Ascending aorta (tissue), 2 donors: Measurements from ENCODE around the gene ISLR2. TPM values are rescaled to one million over a fixed set of nuclear protein-coding genes. Genes with fewer than 3 reads are reported as not detected.

Experiments
- DNase-seq, 2 donors: peaks; one replicate each; pipeline ENCODE4 v3.0.0-alpha.2; 2019; ENCODE audit warnings: low spot score in 2 of 2
- H3K27ac ChIP-seq, 2 donors: fragments of 200-600 bp; sonication (generic); one replicate each; pipeline ENCODE4 v1.5.1; 2016 to 2017; ENCODE audit warnings: mild to moderate bottlenecking in 1 of 2
- H3K27me3 ChIP-seq: fragments of 200-600 bp; sonication (generic); one replicate; pipeline ENCODE4 v1.5.1; 2017
- H3K36me3 ChIP-seq, 2 donors: fragments of 200-600 bp; sonication (generic); one replicate each; pipeline ENCODE4 v1.5.1; 2016
- H3K4me1 ChIP-seq, 2 donors: fragments of 200-600 bp; sonication (generic); one replicate each; pipeline ENCODE4 v1.5.1; 2016 to 2017; ENCODE audit warnings: mild to moderate bottlenecking in 1 of 2
- H3K4me3 ChIP-seq, 2 donors: fragments of 200-600 bp; sonication (generic); one replicate each; pipeline ENCODE4 v1.5.1; 2016 to 2017; ENCODE audit warnings: mild to moderate bottlenecking in 1 of 2
- H3K9me3 ChIP-seq, 2 donors: fragments of 200-600 bp; sonication (generic); one replicate each; pipeline ENCODE4 v1.5.1; 2016
- CTCF ChIP-seq, 3 experiments: fragments of 200-600 bp in 2 of 3; fragments of 450-650 bp in 1 of 3; sonication (generic) in 2 of 3; IDR thresholded peaks; one replicate each; pipeline ENCODE4 v1.5.1; 2016 to 2019; ENCODE audit warnings: antibody characterized with exemption in 3 of 3, mild to moderate bottlenecking in 1 of 3, moderate library complexity in 1 of 3
- intact Hi-C: fragments of 100-400 bp; cut with DNase I; formaldehyde crosslinking; loops from one replicate; pipeline ENCODE4 v1.15.1; 2023
- total RNA-seq: library from RNA; depleted of rRNA; stranded (reverse); fragments of >200 nt; gene quantifications from one replicate; pipeline ENCODE4 v1.1.0, GENCODE V29; 2016

ISLR2 gene
- total RNA-seq, 1 donor from 2014 or later = 0.64 TPM

GRCh38 chr15:74127954-74128784 is 2.2 kb upstream of the ISLR2 start:
- H3K4me1 ChIP-seq = peaks cover 0 to 15% of the 10 kb centered on the region in 2 donors
- H3K36me3 ChIP-seq = no peaks in the 10 kb centered on the region
- no peak for TF ChIP-seq CTCF (IDR thresholded peaks at IDR 0.05)
- peak overlapping the region; percentile 41 to 57 for H3K4me3 ChIP-seq
- intact Hi-C loops = loop anchor here (1.0 to 10.0 kb wide), 6 partner anchors 76 to 1147 kb away; no protein-coding TSS in a partner anchor
- peaks cover 0 to 2% of the 10 kb centered on the region in 2 donors for H3K9me3 ChIP-seq
- DNase-seq = no peak
- peaks cover 21% of the 10 kb centered on the region for H3K27me3 ChIP-seq
- H3K27ac ChIP-seq = no peak overlapping the region

GRCh38 chr15:74128785-74129585 is 1.4 kb upstream of the ISLR2 start:
- Histone ChIP-seq H3K27ac (no peak overlapping the region), H3K27me3 (peaks cover 29% of the 10 kb centered on the region), H3K36me3 (no peaks in the 10 kb centered on the region), H3K4me3 (peak overlapping the region in 1 of 2 donors; percentile 25), H3K9me3 (peaks cover 0 to 5% of the 10 kb centered on the region in 2 donors), H3K4me1 (peaks cover 0 to 15% of the 10 kb centered on the region in 2 donors)
- no peak for TF ChIP-seq CTCF (IDR thresholded peaks at IDR 0.05)
- intact Hi-C loops = loop anchor here (5.0 to 10.0 kb wide), 4 partner anchors 77 to 1146 kb away; no protein-coding TSS in a partner anchor
- no peak for DNase-seq

GRCh38 chr15:74129586-74130154 is 716 bp upstream of the ISLR2 start:
- no peak for DNase-seq
- TF ChIP-seq CTCF (IDR thresholded peaks at IDR 0.05) = no peak
- Histone ChIP-seq H3K27ac (no peak overlapping the region), H3K27me3 (peaks cover 35% of the 10 kb centered on the region), H3K4me1 (peaks cover 0 to 15% of the 10 kb centered on the region in 2 donors), H3K9me3 (peaks cover 0 to 5% of the 10 kb centered on the region in 2 donors), H3K36me3 (no peaks in the 10 kb centered on the region), H3K4me3 (peak overlapping the region; percentile 25 to 34)
- intact Hi-C loops = loop anchor here (5.0 to 10.0 kb wide), 4 partner anchors 77 to 1145 kb away; no protein-coding TSS in a partner anchor

- peaks cover 0 to 5% of the 10 kb centered on the region in 2 donors for H3K9me3 ChIP-seq
- TF ChIP-seq CTCF (IDR thresholded peaks at IDR 0.05) = no peak
- H3K27ac ChIP-seq = no peak overlapping the region
- no peak overlapping the region for H3K4me3 ChIP-seq
- DNase-seq = no peak
- no peaks in the 10 kb centered on the region for H3K36me3 ChIP-seq
- peaks cover 3 to 20% of the 10 kb centered on the region in 2 donors for H3K4me1 ChIP-seq
- H3K27me3 ChIP-seq = peaks cover 35% of the 10 kb centered on the region
- intact Hi-C loops = no loop called here
Observed at GRCh38 chr15:74130849-74131627, 652 bp downstream of the ISLR2 start.
